DLD1 (cell line): ENCODE measurements around the gene PLCG2.
"Not testable (repeated sequence)": the region's sequence is repeated elsewhere in the genome, so short reads cannot be mapped to it uniquely, and the experiment has no call there.

Experiments
- in situ Hi-C: cut with HindIII; loops from 2 replicates; pipeline ENCODE4 v1.10.0; 2017; ENCODE audit warnings: low sequenced_read_pairs

The PLCG2 gene

GRCh38 chr16:81934711-81935110 is 155.6 kb downstream of the PLCG2 start:
- in situ Hi-C loops, result not testable (repeated sequence)

DNA sequence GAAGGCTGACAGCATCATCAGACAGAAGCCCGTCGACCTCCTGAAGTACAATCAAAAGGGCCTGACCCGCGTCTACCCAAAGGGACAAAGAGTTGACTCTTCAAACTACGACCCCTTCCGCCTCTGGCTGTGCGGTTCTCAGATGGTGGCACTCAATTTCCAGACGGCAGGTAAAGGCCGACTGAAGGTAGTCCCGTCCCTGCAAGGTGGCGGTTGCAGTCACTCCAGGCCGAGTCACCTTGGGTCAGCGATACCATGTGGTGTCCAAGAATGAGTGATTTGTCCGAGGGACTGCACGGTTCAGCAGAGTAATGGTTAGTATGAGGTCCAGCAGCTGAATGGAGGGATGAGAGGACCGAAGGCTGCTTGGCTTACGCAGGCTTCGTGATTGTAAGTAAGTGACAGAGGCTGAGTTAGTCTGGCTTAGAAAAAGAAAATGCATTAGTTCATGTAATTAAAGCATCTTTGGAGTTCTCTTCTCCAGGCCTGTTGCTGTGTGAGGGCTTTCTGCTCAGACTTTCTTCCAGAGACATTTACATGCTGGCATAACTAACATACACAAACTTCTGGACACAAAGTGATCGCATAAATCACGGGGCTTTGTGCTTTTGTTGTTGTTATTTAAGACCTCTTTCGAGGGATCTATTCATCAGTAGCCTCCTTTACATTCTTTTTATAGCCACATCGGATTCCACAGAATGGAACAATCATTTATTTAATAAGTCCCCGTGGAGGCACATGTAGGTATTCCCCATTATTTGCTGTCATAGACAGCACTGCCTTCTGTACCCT is 157.3 kb downstream of the PLCG2 start:
- in situ Hi-C loops, result no loop called here

- in situ Hi-C loops, result no loop called here
Observed at GRCh38 chr16:81937305-81938038, 158.4 kb downstream of the PLCG2 start.

- in situ Hi-C loops, result no loop called here
Observed at GRCh38 chr16:81938326-81939163, 159.5 kb downstream of the PLCG2 start.

DNA sequence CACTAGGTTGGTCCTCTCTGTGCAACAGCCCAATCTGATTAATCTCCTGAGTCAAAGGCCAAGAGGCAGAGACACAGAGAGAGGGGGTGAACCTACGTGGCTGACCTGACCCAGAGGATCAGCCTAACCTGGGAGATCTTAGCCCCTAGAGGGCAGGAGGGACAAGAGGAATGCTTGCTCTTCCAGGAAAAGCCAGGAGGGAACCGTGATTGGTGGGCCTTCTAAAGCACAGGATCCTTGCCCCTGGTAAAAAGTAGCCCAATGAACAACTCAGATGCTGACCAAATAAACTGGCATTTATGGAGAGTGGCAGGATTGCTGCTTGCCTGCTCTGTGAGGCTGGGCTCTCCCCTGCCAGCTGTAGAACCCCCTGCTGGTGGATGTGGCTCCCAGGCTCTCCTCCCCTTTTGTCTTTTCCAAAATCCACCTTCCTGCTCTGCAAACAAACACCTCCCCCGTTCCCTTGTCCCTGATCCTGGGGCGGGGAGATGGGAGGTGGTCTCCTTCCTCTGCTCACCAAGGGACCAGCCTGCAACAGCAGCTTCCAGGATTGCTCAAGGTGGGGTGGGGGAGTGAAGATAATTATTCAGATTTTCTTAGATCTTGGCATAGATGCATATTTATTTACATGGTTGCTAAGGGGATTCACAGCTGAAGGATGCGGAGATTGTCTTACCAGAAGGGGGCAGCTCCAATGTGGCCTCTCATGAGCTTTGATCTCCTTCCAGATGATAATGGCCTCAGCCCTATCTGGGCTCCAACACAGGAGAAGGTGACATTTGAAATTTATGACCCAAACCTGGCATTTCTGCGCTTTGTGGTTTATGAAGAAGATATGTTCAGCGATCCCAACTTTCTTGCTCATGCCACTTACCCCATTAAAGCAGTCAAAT is 160.3 kb downstream of the PLCG2 start:
- in situ Hi-C loops, result no loop called here

DNA sequence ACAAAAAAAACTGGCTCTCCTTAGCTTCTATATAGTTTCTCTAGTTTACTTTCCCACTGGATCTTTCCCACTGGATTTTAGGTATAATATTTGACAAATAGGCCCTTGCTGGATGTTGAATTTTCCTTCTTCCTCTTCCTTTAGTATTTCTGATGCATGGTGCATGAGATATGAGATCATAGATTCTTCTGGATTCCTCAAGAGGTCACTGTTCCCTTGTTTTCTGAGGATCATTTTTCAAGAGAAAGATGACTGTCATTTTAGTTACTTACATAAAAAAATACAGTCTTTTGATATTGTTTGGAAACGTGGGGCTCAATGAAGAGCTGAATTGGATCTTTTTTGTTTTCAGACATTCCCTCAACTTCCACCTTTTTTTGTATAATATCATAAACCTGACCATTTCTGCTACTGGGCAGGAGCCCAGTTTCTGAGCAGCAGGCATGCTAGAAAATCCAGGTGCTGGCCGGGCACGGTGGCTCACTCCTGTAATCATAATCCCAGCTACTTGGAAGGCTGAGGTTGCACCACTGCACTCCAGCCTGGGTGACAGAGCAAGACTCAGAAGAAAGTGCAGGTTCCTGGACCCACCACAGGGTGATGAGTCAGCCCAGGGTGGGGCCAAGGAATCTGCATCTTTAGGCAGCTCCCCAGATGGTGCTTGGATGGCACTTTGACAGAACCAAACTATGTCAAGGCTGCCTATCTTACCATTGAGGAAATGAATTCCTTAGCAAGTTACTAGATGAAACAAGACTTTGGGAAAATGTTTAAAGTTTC is 161.9 kb downstream of the PLCG2 start:
- in situ Hi-C loops, result no loop called here

DNA sequence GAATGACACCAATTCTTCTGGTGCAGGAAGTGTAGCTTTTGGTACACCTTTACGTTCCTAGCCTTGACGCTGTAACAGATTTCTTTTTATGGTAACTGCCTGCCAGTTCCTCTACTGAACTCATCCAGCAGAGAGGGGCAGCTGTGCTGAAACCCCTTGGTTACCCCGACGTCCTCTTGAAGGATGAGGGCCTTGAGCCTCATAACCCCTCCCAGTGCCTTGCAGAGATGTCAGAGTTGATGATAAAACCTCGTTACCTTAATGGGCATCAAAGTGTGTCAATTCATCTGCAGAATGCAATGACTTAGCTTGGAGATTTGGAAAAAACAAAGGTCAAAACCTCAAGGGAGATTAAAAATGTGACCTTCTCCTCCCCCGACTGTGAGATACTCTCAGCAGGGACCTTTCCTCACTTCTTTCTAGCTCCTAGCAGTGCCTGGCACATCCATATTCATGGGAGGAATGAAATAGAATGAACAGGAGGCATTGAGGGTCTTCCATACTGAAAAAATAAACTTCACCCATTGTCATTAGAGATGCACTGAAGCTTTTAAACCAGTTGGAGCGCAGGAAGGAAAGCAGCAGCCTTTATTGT is 163.0 kb downstream of the PLCG2 start:
- in situ Hi-C loops, result no loop called here

- in situ Hi-C loops, result no loop called here
Observed at GRCh38 chr16:81945665-81946064, 166.6 kb downstream of the PLCG2 start.

DNA sequence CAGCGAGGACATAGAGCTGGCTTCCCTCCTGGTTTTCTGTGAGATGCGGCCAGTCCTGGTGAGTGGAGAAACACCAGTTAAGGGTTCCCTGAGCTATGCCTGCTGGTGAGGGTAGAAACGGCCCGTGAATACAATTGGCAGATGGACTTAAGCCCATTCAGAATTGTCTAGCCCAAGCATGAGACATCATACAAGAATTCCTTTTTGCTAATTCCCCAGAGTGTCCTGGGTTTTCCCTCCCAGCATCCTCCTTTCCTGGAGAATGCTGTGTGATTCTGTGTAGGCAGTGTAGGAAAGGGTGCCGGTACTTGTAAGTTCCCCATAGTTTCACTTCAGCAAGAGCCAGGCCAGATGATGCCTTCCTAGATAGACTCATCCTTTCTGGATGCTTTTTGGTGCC is 167.1 kb downstream of the PLCG2 start:
- in situ Hi-C loops, result no loop called here

GRCh38 chr16:81951564-81951963 is 172.5 kb downstream of the PLCG2 start:
- in situ Hi-C loops, result no loop called here

- in situ Hi-C loops, result no loop called here
Observed at GRCh38 chr16:81956213-81956948, 177.3 kb downstream of the PLCG2 start.

- in situ Hi-C loops, result no loop called here
Observed at GRCh38 chr16:81964808-81965207, 185.7 kb downstream of the PLCG2 start.

DNA sequence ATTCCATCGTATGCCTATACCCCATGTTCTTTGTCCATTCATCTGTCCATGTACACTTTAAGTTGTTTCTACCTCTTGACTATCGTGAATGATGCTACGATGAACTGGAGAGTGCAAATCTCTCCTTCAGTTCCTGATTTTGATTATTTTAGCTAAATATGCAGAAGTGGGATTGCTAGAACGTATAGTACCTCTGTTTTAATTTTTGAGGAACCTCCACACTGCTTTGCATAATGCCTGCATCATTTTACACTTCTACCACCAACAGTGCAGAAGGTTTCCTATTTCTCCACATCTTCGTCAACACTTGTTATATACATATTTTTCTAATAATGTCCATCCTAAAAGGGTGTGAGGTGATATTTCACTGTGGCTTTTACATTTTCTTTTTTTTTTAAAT is 188.3 kb downstream of the PLCG2 start:
- in situ Hi-C loops, result no loop called here

GRCh38 chr16:81971853-81972252 is 192.8 kb downstream of the PLCG2 start:
- in situ Hi-C loops, result no loop called here

DNA sequence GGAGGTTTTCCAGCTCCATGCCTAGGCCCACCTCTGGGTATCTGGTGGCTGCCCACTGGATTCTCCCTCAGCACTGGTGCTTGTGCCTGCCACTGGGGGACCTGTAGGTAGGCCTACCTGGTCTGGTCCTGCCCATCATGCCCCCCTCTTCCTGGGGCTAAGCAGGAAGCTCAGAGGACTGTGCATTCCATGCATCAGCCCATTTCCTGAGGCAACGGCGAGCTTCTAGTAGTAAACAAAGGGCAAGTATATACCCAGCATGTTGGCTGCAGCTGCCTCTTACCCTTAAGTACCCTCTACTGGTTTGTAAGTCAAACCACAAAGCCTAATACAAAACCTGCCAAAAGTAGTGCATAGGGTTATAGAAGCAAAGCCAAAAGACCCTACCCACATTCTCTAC is 194.6 kb downstream of the PLCG2 start:
- in situ Hi-C loops, result no loop called here

DNA sequence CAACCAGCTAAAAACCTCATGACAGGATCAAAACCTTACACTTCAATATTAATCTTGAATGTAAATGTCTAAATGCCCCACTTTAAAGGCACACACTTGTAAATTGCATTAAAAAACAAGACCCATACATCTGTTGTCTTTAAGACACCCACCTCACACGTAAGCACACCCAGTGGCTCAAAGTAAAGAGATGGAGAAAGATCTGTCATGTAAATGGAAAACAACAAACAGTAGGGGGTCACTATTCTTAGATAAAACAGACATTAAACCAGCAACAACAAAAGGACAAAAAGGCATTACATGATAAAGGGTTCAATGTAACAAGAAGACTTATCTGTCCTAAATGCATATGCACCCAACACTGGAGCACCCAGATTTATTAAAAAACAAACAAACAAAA is 196.5 kb downstream of the PLCG2 start:
- in situ Hi-C loops, result no loop called here

DNA sequence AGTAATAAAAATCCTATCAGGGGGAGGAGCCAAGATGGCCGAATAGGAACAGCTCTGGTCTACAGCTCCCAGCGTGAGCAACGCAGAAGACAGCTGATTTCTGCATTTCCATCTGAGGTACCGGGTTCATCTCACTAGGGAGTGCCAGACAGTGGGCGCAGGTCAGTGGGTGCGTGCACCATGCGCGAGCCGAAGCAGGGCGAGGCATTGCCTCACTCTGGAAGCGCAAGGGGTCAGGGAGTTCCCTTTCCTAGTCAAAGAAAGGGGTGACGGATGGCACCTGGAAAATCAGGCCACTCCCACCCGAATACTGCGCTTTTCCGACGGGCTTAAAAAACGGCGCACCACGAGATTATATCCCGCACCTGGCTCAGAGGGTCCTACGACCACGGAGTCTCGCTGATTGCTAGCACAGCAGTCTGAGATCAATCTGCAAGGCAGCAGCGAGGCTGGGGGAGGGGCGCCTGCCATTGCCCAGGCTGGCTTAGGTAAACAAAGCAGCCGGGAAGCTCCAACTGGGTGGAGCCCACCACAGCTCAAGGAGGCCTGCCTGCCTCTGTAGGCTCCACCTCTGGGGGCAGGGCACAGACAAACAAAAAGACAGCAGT is 198.3 kb downstream of the PLCG2 start:
- in situ Hi-C loops, result not testable (repeated sequence)

DNA sequence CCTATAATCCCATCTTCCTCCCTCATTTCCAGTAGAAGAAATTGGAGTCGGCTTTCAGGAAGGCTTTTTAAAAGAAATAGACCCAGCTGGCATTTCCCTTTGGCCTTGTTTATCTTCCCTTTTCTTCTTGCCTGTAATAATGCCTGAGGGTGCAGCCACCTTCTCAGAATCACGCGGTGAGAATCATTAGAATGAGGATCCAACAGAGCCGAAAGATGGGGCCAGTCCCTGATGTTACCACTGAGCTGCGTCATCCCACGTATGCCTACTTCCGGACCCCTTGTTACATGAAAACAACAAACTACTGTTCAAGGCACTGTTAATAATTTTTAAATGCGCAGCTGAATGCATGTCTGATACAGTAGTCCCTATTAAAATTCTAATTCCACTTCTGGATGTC is 208.0 kb downstream of the PLCG2 start:
- in situ Hi-C loops, result no loop called here
